ENCODE measurements around the gene CPA5.
"Not testable (repeated sequence)": the region's sequence is repeated elsewhere in the genome, so short reads cannot be mapped to it uniquely, and the experiment has no call there.

Gene CPA5

GRCh38 chr7:130359276-130359857, 14.8 kb downstream of the CPA5 start:
- DNase-seq (ENCODE audit: low read depth), result no peak

GRCh38 chr7:130360518-130360917, 15.9 kb downstream of the CPA5 start:
- no peak for DNase-seq (ENCODE audit: low read depth)

- DNase-seq (ENCODE audit: low read depth), result no peak
Observed at GRCh38 chr7:130361681-130362080, 17.1 kb downstream of the CPA5 start.

GRCh38 chr7:130362251-130362816, 17.7 kb downstream of the CPA5 start:
- DNase-seq (ENCODE audit: low read depth), result no peak

GRCh38 chr7:130363026-130363847, 18.6 kb downstream of the CPA5 start:
- no peak for DNase-seq (ENCODE audit: low read depth)

- no peak for DNase-seq (ENCODE audit: low read depth)
Observed at GRCh38 chr7:130364451-130364850, 19.8 kb downstream of the CPA5 start.

- no peak for DNase-seq (ENCODE audit: low read depth)
Observed at GRCh38 chr7:130365088-130365487, 20.5 kb downstream of the CPA5 start.

GRCh38 chr7:130365511-130366441, 21.2 kb downstream of the CPA5 start:
- DNase-seq (ENCODE audit: low read depth), result no peak

- DNase-seq (ENCODE audit: low read depth), result no peak
Observed at GRCh38 chr7:130366564-130366963, 21.9 kb downstream of the CPA5 start.

- no peak for DNase-seq (ENCODE audit: low read depth)
Observed at GRCh38 chr7:130367088-130367755, 22.6 kb downstream of the CPA5 start.

- no peak for DNase-seq (ENCODE audit: low read depth)
Observed at GRCh38 chr7:130367836-130368746, 23.5 kb downstream of the CPA5 start.

GRCh38 chr7:130369110-130369711, 24.6 kb downstream of the CPA5 start:
- no peak for DNase-seq (ENCODE audit: low read depth)

GRCh38 chr7:130369831-130370550, 25.4 kb downstream of the CPA5 start:
- no peak for DNase-seq (ENCODE audit: low read depth)

GRCh38 chr7:130371046-130371445, 26.4 kb downstream of the CPA5 start:
- no peak for DNase-seq (ENCODE audit: low read depth)

GRCh38 chr7:130372402-130373165, 28.0 kb downstream of the CPA5 start:
- no peak for DNase-seq (ENCODE audit: low read depth)

- DNase-seq (ENCODE audit: low read depth), result no peak
Observed at GRCh38 chr7:130374507-130374906, 29.9 kb downstream of the CPA5 start.

- not testable (repeated sequence) for DNase-seq (ENCODE audit: low read depth)
Observed at GRCh38 chr7:130376461-130376860, 31.8 kb downstream of the CPA5 start.

GRCh38 chr7:130377178-130377577, 32.6 kb downstream of the CPA5 start:
- no peak for DNase-seq (ENCODE audit: low read depth)

- DNase-seq (ENCODE audit: low read depth), result no peak
Observed at GRCh38 chr7:130379019-130379418, 34.4 kb downstream of the CPA5 start.

Measured in activated gamma-delta T cell treated with anti-CD3 and anti-CD28 coated beads, Interleukin-2, amount 50 U/mL, for 16 hours (primary cell).